Raji (cell line): ENCODE measurements around the gene TBC1D22A.

Experiments
- POLR2A ChIP-seq: IDR thresholded peaks from 2 replicates; pipeline ENCODE4 v1.6.1; 2011; ENCODE audit warnings: low read depth, low read length, control low read depth; ENCODE audit not compliant: insufficient read depth

TBC1D22A gene

GRCh38 chr22:46841522-46841921, 79.1 kb downstream of the TBC1D22A start:
- TF ChIP-seq POLR2A: no peak

- TF ChIP-seq POLR2A: no peak
Measured at GRCh38 chr22:46842606-46843005, 80.2 kb downstream of the TBC1D22A start.

GRCh38 chr22:46843821-46844255, 81.4 kb downstream of the TBC1D22A start:
- no peak for TF ChIP-seq POLR2A

GRCh38 chr22:46844606-46845210, 82.3 kb downstream of the TBC1D22A start:
- no peak for TF ChIP-seq POLR2A

GRCh38 chr22:46845296-46846149, 83.1 kb downstream of the TBC1D22A start:
- no peak for TF ChIP-seq POLR2A

GRCh38 chr22:46846150-46846831, 83.8 kb downstream of the TBC1D22A start:
- no peak for TF ChIP-seq POLR2A

GRCh38 chr22:46846832-46847355, 84.4 kb downstream of the TBC1D22A start:
- TF ChIP-seq POLR2A: no peak

GRCh38 chr22:46848197-46848596, 85.7 kb downstream of the TBC1D22A start:
- TF ChIP-seq POLR2A: no peak

- TF ChIP-seq POLR2A: no peak
Measured at GRCh38 chr22:46849101-46849500, 86.7 kb downstream of the TBC1D22A start.

GRCh38 chr22:46849951-46850350, 87.5 kb downstream of the TBC1D22A start:
- TF ChIP-seq POLR2A: no peak

- no peak for TF ChIP-seq POLR2A
Measured at GRCh38 chr22:46851311-46851710, 88.9 kb downstream of the TBC1D22A start.

- no peak for TF ChIP-seq POLR2A
Measured at GRCh38 chr22:46851941-46852340, 89.5 kb downstream of the TBC1D22A start.

GRCh38 chr22:46852771-46853170, 90.3 kb downstream of the TBC1D22A start:
- no peak for TF ChIP-seq POLR2A

GRCh38 chr22:46853191-46853590, 90.7 kb downstream of the TBC1D22A start:
- TF ChIP-seq POLR2A: no peak

GRCh38 chr22:46854125-46854870, 91.8 kb downstream of the TBC1D22A start:
- TF ChIP-seq POLR2A: no peak

- no peak for TF ChIP-seq POLR2A
Measured at GRCh38 chr22:46855681-46856080, 93.2 kb downstream of the TBC1D22A start.

- TF ChIP-seq POLR2A: no peak
Measured at GRCh38 chr22:46856661-46857060, 94.2 kb downstream of the TBC1D22A start.
